ENCODE results near the gene TTC9C. TPM values are rescaled to one million over a fixed set of nuclear protein-coding genes. Genes with fewer than 3 reads are reported as not detected.
A peak's percentile ranks its signal among the peaks of the same experiment; 100 is the strongest.
"Not testable (repeated sequence)": the region's sequence is repeated elsewhere in the genome, so short reads cannot be mapped to it uniquely, and the experiment has no call there.

TTC9C gene, protein sequence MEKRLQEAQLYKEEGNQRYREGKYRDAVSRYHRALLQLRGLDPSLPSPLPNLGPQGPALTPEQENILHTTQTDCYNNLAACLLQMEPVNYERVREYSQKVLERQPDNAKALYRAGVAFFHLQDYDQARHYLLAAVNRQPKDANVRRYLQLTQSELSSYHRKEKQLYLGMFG
- total RNA-seq = 10 to 100 TPM; 46.1 to 47.6 TPM
- 10 to 100 TPM in 2 of 3 donors, 1 to 10 TPM in 1; 8.5 to 18.8 (median 15.4) TPM for polyA plus RNA-seq
- 8.4 to 27.0 (median 14.5) reads per million in 6 experiments for total RNA-seq

DNA sequence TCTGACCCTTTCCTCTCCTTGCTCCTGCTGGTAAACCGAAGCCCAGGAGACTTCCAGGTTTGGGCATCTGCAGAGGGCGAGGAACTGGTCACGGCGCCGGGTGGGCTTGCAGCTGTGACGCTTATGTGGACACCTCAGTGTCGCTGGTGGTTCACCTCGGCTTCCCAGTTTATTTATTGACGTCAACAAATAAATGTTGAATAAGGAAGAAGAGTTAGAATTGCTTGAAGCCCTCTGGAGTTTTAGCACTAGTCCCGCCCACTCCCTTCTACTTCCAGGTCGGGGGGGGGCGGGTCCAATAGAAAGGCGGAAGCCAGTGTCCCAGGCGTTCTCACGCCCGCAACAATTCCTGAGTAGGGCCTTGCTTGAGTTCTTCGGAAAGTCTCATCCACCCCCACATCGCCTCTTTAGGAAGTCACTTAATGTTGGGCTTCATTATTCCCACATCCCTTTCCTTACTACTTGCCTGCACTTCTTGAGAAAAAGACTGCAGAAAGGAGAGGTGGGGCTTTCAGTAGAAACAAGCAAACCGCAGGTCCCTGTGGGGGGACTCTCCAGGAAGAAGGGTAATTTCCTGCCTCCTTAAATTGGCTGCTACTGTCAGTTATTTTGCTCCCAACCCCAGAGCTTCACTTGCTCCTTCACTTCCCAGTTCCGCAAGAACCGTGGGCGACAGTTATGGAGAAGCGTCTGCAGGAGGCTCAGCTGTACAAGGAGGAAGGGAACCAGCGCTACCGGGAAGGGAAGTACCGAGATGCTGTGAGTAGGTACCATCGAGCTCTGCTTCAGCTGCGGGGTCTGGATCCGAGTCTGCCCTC, at the start of gene TTC9C:
TTC9C (plus strand) TSS at position 316 of the 818 bp plus-strand sequence; CDS start at position 679, 363 bp downstream.
- no peaks in the 10 kb centered on the region for H3K9me3 Mint-ChIP-seq
- ATAC-seq (peak; percentile 35 to 37), DNase-seq (peak; percentile 75 to 91 (median 82))
- H3K27me3 Mint-ChIP-seq = peaks cover 0 to 2% (median 0%) of the 10 kb centered on the region in 5 donors
- H3K36me3 Mint-ChIP-seq = peaks cover 3 to 49% (median 13%) of the 10 kb centered on the region in 3 donors
- POLR2A ChIA-PET = interaction anchor here (0.6 to 10.3 kb wide), 42 partner anchors 17 to 1542 kb away, joined by 3 to 263 read pairs (median 8); partner anchors contain the start of genes B3GAT3, BSCL2, C11orf98 and CSKMT
- peak within 1 kb of the TSS; percentile 92 to 99 (median 96) for H3K4me3 Mint-ChIP-seq
- H3K4me1 Mint-ChIP-seq = peaks cover 25 to 63% (median 49%) of the 10 kb centered on the region in 4 donors
- peak within 1 kb of the TSS; percentile 90 to 100 (median 99) for H3K27ac Mint-ChIP-seq

DNA sequence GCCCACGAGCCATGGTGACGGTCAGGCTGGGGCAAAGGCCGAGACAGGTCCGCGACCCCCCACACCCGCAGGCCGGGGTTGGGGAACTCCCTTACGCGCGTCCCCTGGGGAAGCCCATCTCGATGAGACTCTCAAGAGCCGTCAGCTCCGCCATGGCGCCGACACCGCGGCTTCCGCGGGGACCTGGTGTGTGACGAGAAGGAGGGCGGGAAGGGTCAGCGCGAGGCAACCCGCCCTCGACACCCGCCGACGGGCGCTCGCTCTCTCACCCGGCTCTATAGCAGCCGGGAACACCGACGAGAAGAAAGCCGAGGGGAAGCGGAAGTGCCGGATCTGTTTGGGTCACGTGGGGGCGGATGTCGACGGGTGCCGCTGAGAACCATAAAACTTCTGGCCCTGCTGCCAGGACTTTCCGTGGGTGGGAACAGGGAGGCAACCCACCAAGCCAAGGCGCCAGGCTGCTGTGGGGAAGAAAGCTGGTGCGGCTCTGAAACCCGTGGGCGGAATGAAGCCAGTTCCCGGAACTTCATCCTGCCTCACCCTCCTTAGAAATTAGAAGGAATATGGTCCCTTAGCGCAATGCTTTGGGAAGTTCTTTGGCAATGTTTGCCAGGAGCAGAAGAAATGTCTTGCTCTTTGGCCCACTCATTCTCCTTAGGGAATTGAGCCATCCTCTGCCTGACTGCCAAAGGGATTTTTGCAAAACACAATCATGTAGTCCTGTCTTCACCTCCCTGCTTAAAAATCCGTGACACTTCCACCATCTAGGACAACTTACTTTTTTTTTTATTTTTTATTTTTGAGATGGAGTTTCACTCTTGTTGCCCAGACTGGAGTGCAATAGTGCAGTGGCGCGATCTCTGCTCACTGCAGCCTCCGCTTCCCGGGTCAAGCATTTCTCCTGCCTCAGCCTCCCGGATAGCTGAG, 49.3 kb upstream of the TTC9C start, which contains the start of gene UBXN1:
UBXN1 (minus strand) TSS at position 304 of the 927 bp plus-strand sequence; CDS start at position 154, 150 bp downstream.
- peaks cover 0 to 37% (median 4%) of the 10 kb centered on the region in 3 donors for H3K36me3 Mint-ChIP-seq
- H3K9me3 Mint-ChIP-seq = no peaks in the 10 kb centered on the region
- peaks cover 19 to 42% (median 38%) of the 10 kb centered on the region in 4 donors for H3K4me1 Mint-ChIP-seq
- no peaks in the 10 kb centered on the region for H3K27me3 Mint-ChIP-seq
- H3K4me3 Mint-ChIP-seq = peak within 1 kb of the TSS; percentile 86 to 94 (median 90)
- H3K27ac Mint-ChIP-seq = peak within 1 kb of the TSS; percentile 94 to 98 (median 95)
- ATAC-seq (peak; percentile 84 to 87), DNase-seq (peak; percentile 68 to 89 (median 78))
- POLR2A ChIA-PET = interaction anchor here (0.6 to 3.3 kb wide), 24 partner anchors 8 to 162 kb away, joined by 3 to 28 read pairs (median 6); partner anchors contain the start of genes B3GAT3, C11orf98, CSKMT and EEF1G

DNA sequence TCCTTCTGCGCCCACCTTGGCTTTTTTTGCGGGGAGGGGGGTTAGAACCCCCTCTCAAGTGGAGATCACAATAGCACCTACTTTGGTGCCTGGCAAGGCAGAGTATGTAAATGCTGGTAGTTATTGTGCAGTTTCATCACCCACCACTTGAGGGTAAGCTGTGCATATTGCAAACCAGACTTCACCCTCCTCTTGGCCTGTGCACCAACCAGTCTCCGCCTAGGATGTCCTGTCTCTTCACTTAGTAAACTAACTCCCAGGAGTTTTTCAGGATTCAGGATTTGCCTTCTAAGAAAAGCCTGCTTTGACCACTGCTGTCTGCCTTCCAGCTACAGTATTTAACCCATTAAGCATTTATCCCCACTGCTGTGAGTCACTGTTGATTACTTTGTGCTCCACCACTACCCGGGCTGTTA, 47.5 kb upstream of the TTC9C start:
- no peaks in the 10 kb centered on the region for H3K9me3 Mint-ChIP-seq
- ATAC-seq (peak; percentile 70 to 77), DNase-seq (peak in 8 of 10 donors; percentile 13 to 62 (median 34))
- H3K4me3 Mint-ChIP-seq = peak overlapping the region; percentile 36 to 80 (median 63)
- peak overlapping the region; percentile 68 to 95 (median 84) for H3K27ac Mint-ChIP-seq
- POLR2A ChIA-PET = interaction anchor here (0.5 to 3.6 kb wide), 20 partner anchors 10 to 200 kb away, joined by 3 to 45 read pairs (median 5); partner anchors contain the start of genes B3GAT3, C11orf98, CSKMT and HNRNPUL2
- H3K27me3 Mint-ChIP-seq = no peaks in the 10 kb centered on the region
- H3K4me1 Mint-ChIP-seq = peaks cover 17 to 37% (median 34%) of the 10 kb centered on the region in 4 donors
- H3K36me3 Mint-ChIP-seq = peaks cover 0 to 27% (median 4%) of the 10 kb centered on the region in 3 donors

DNA sequence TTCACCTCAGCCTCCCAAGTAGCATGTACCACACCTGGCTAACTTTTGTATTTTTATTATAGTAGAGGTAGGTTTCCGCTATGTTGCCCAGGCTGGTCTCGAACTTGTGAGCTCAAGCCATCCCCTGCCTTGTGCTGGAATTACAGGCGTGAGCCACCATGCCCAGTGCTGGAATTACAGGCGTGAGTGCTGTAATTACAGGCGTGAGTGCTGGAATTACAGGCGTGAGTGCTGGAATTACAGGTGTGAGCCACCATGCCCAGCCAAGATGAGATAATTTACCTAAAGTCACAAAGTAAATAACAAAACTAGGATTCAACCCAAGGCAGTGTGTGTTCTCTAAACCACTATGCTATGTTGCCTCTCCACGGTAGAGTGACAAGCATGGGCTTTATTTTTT, 45.8 kb upstream of the TTC9C start:
- H3K36me3 Mint-ChIP-seq = peaks cover 0 to 11% (median 0%) of the 10 kb centered on the region in 3 donors
- no peak overlapping the region for H3K4me3 Mint-ChIP-seq
- no peak overlapping the region for H3K27ac Mint-ChIP-seq
- no peaks in the 10 kb centered on the region for H3K9me3 Mint-ChIP-seq
- POLR2A ChIA-PET = interaction anchor here (3.6 kb wide), 1 partner anchor 16 kb away, joined by 45 read pairs; the partner anchor contains the start of genes C11orf98 and CSKMT
- DNase-seq = no peak
- H3K4me1 Mint-ChIP-seq = peaks cover 10 to 24% (median 22%) of the 10 kb centered on the region in 4 donors
- ATAC-seq = no peak
- peaks cover 0 to 8% (median 2%) of the 10 kb centered on the region in 5 donors for H3K27me3 Mint-ChIP-seq

DNA sequence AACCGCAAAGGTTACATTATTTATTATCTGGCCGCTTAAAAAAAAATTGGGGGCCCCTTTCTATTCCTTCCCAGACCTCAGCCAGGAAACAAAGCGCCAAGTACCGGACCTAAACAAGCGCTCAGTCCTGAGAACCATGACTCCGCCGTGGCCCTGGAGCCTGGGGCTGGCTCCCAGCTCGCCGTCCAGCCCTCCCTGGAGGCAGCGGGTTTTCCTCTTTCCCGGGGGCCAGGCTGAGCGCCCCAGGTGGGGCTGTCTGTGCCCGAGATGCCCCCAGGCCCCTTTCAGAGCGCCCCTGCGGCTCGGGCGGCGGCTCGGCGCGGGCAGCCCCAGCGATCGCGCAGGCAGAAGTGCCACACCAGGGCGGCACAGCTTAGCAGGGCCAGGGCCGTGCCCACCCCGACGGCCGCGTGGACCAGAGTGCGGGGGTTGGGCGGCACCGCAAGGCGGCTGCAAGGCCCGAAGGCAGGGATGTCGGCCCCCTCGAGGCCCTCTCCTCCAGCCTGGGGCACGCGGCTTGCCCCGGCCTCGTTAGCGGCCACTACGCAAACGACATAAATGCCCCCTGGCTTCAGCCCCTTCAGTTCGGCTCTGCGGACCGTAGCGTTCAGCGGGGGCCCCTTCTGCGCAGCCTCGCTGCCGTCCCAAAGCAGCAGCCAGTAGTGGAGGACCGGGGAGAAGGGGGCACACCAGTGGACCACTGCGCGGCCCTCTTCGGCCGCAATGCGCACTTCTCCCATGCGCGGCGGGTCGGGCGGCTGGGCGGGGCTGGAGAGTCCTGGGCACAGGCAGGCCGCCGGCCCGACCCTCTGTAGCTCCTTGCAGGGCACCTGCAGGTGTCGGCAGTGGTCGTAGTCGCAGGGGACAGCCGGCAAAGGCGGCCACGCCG, 40.5 kb upstream of the TTC9C start:
- no peak for DNase-seq
- H3K27me3 Mint-ChIP-seq = peaks cover 0 to 18% (median 4%) of the 10 kb centered on the region in 5 donors
- H3K4me3 Mint-ChIP-seq = no peak overlapping the region
- H3K36me3 Mint-ChIP-seq = peaks cover 0 to 26% (median under 1%) of the 10 kb centered on the region in 3 donors
- peak in 1 of 2 donors; percentile 44 for ATAC-seq
- H3K27ac Mint-ChIP-seq = no peak overlapping the region
- no peaks in the 10 kb centered on the region for H3K9me3 Mint-ChIP-seq
- no peaks in the 10 kb centered on the region for H3K4me1 Mint-ChIP-seq
- POLR2A ChIA-PET = interaction anchor here (0.5 to 1.3 kb wide), 5 partner anchors 10 to 167 kb away, joined by 3 to 5 read pairs (median 3); partner anchors contain the start of genes LBHD1 and UQCC3

DNA sequence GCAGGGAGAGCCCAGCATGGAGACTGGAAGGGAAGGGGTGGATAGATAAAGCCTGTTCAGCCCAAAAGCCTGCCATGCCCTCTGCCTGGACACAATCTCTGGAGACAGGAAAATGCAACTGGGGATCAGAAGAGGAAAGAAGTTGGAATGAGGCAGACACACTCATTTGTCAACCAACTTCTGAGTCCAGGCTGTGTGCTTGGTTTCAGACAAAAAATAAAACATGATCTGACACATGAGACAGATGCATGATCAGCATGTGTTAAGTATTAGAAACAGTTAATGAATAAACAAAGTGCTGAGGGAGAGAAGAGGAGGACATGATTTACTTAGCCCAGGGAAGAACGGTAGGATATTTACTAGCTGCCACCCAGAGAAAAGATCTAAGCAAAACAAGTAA, 39.8 kb upstream of the TTC9C start:
- POLR2A ChIA-PET = interaction anchor here (0.5 to 1.4 kb wide), 8 partner anchors 9 to 305 kb away, joined by 3 to 5 read pairs (median 3); partner anchors contain the start of genes EEF1G, INTS5, LBHD1 and UQCC3
- peaks cover 0 to 29% (median 3%) of the 10 kb centered on the region in 3 donors for H3K36me3 Mint-ChIP-seq

DNA sequence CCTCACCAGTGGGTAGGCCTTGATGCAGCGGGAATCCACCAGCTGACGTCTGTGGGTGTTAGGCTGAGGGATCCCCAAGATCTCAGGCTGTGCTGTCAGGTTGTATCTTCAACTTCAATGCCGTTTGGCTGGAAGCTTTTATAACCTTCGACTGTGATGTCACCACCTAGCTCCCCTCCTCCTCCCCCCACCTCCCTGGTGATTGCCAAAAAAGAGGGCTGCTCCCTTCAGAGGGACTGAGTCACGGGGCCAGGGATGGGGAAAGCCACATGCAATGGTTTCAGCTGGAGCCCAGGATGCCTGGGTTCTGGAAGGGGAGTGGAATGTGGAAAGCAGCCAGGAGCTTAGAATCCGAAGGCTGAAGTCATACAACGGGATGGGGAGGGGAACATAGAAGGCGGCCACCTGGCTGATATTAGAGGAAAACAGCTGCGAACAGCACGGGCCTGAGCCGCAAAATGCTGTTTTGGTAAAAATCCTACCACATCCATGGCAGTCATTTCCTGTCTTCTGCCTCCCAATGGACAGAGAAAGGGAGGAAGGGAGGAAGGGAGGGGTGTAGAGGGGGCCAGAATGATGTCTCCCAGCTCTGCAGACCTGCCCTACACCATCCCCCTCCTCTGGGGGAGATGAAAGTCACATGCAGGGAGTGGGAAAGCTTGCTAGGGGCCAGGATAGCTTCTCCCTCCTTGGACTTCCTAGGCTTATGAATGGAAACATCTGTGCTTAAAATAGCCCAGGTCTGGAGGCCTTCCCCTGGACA, 38.7 kb upstream of the TTC9C start, which contains the start of gene LRRN4CL:
LRRN4CL (minus strand) TSS at position 110 of the 763 bp plus-strand sequence. CDS start 1,022 bp downstream, outside the sequence.
- no peak for DNase-seq
- no peak for ATAC-seq
- Mint-ChIP-seq H3K4me3 (peak within 1 kb of the TSS in 1 of 10 donors; percentile 29), H3K27ac (peak within 1 kb of the TSS in 3 of 10 donors; percentile 12 to 55 (median 24)), H3K27me3 (peaks cover 0 to 18% (median 4%) of the 10 kb centered on the region in 5 donors), H3K9me3 (no peaks in the 10 kb centered on the region), H3K4me1 (peaks cover under 1 to 3% (median 2%) of the 10 kb centered on the region in 4 donors), H3K36me3 (peaks cover 0 to 30% (median 3%) of the 10 kb centered on the region in 3 donors)
- POLR2A ChIA-PET = interaction anchor here (0.5 to 1.9 kb wide), 8 partner anchors 15 to 116 kb away, joined by 3 to 7 read pairs (median 3); partner anchors contain the start of genes C11orf98, CSKMT, EEF1G and INTS5

More for the DNA sequence above, 39.8 kb upstream of the TTC9C start:
- Mint-ChIP-seq H3K9me3 (no peaks in the 10 kb centered on the region), H3K4me1 (no peaks in the 10 kb centered on the region), H3K27me3 (peaks cover 0 to 18% (median 4%) of the 10 kb centered on the region in 5 donors), H3K27ac (peak overlapping the region in 2 of 10 donors; percentile 12 to 24), H3K4me3 (no peak overlapping the region)
- no peak for ATAC-seq
- DNase-seq = no peak

DNA sequence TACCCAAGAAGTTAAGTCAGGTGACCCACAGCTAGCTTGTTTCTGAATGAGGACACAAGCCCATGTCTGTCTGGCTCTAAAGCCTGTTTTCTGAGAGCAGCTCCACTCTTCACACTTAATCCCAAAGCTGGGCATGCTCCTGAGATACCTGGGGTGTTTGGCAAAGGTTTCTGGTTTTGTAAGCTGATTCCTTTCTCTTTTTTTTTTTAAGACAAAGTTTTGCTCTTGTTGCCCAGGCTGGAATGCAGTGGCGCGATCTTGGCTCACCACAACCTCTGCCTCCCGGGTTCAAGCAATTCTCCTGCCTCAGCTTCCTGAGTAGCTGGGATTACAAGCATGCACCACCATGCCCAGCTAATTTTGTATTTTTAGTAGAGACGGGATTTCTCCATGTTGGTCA, 34.7 kb upstream of the TTC9C start:
- DNase-seq, ATAC-seq, H3K9me3 Mint-ChIP-seq, H3K27me3 Mint-ChIP-seq, H3K27ac Mint-ChIP-seq, H3K4me3 Mint-ChIP-seq, H3K4me1 Mint-ChIP-seq: not testable (repeated sequence)
- POLR2A ChIA-PET = interaction anchor here (1.3 to 3.7 kb wide), 7 partner anchors 10 to 102 kb away, joined by 3 to 20 read pairs (median 7); partner anchors contain the start of genes C11orf98, CSKMT, LBHD1 and TUT1
- H3K36me3 Mint-ChIP-seq = peaks cover 0 to 35% (median 3%) of the 10 kb centered on the region in 3 donors

DNA sequence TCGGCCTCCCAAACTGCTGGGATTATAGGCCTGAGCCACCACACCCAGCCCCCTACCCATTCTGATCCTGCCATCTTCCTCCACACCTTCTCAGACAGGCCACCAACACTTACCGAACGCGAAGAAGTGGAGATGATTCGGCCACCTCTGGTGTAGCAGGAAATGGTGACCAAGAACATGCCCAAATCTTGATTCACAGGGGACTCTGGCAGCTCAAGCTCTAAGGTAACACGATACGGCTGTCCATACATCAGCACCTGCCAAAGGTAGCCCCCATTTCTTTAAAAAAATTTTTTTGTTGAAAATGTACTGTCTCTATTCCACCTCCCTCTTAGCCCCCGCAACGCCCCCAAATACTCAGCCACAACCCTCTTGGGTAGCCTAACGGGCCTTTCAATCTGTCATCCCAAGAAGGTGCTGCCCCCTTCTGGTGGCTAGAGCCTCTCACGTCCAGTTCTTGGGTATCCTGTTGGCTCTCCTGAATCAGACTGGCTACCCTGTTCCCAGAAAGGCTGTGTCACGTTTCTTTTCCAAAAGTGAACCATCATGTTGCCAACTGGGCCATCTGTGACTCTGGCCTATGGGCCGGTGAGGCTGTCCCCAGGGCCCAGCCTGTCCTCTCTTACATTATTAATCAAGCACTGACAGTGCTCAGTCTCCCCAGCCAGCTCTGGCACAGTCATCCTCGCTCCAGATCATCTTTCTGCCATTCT, 33.7 kb upstream of the TTC9C start:
- ATAC-seq = peak; percentile 84 to 97
- Mint-ChIP-seq H3K4me3 (no peak overlapping the region), H3K4me1 (peaks cover 5 to 9% (median 7%) of the 10 kb centered on the region in 4 donors), H3K27me3 (no peaks in the 10 kb centered on the region), H3K36me3 (peaks cover 0 to 34% (median 3%) of the 10 kb centered on the region in 3 donors), H3K27ac (peak overlapping the region in 5 of 10 donors; percentile 14 to 70 (median 43)), H3K9me3 (no peaks in the 10 kb centered on the region)
- POLR2A ChIA-PET = interaction anchor here (0.6 to 3.7 kb wide), 13 partner anchors 9 to 270 kb away, joined by 3 to 20 read pairs (median 6); partner anchors contain the start of genes C11orf98, CSKMT, GANAB and INTS5
- peak; percentile 61 to 90 (median 74) for DNase-seq
